ENCODE data around the gene NUPR2. TPM values are rescaled to one million over a fixed set of nuclear protein-coding genes. Genes with fewer than 3 reads are reported as not detected.

Gene NUPR2
- total and polyA plus RNA-seq, 2 experiments from 2014 or later = not detected

DNA sequence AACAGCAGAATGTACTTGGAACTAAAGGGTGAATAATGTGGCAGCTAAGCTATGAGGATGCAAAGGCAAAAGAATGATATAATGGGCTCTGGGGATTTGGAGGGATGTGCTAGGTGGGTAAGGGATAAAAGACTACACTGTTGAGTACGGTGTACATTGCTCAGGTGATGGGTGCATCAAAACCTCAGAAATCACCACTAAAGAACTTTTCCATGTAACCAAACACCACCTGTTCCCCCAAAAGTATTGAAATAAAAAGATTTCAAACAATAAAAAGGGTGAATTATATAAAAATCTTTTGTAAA lies 8.3 kb downstream of the NUPR2 start:
- ATAC-seq = no peak
- H2AFZ ChIP-seq = no peak overlapping the region
- H3K4me3 ChIP-seq = no peak overlapping the region
- no peaks in the 10 kb centered on the region for H4K20me1 ChIP-seq (replicated peaks; ENCODE audit: insufficient read depth)
- H3K4me1 Mint-ChIP-seq = no peaks in the 10 kb centered on the region
- no peaks in the 10 kb centered on the region; the same call in none of the 2 replicates for H3K36me3 ChIP-seq (ENCODE audit: insufficient read depth)
- no peak overlapping the region for H3K4me2 ChIP-seq
- H3K27me3 ChIP-seq (ENCODE audit: insufficient read depth) = no peaks in the 10 kb centered on the region
- no peak overlapping the region for H3K27ac Mint-ChIP-seq
- no peak overlapping the region for H3K27ac ChIP-seq (ENCODE audit: low read depth)
- no peaks in the 10 kb centered on the region for H3K9me2 ChIP-seq (ENCODE audit: insufficient read depth)
- H3K4me3 Mint-ChIP-seq = no peak overlapping the region
- no peaks in the 10 kb centered on the region for H3K4me1 ChIP-seq (ENCODE audit: insufficient read depth)
- no peaks in the 10 kb centered on the region for H3F3A ChIP-seq (replicated peaks; ENCODE audit: low read depth)
- H3K79me2 ChIP-seq (replicated peaks; ENCODE audit: insufficient read depth) = no peaks in the 10 kb centered on the region
- peaks cover 96% of the 10 kb centered on the region for H3K9me3 Mint-ChIP-seq
- TF ChIP-seq REST (IDR thresholded peaks at IDR 0.05; ENCODE audit: unreplicated experiment) = no peak
- TF ChIP-seq POLR2AphosphoS5 (IDR thresholded peaks at IDR 0.05; ENCODE audit: low read depth) = no peak
- no peak for TF ChIP-seq ZNF331 (CRISPR knock-in tag; IDR thresholded peaks at IDR 0.05; ENCODE audit: low read depth)
- no peak for TF ChIP-seq NANOG (IDR thresholded peaks at IDR 0.05; ENCODE audit: borderline replicate concordance)
- H3K36me3 Mint-ChIP-seq (ENCODE audit: low read depth) = peaks cover 18% of the 10 kb centered on the region
- no peaks in the 10 kb centered on the region for H3K27me3 Mint-ChIP-seq (ENCODE audit: insufficient read depth, low read depth, poor library complexity)
- no peak for DNase-seq (ENCODE audit: low spot score)

DNA sequence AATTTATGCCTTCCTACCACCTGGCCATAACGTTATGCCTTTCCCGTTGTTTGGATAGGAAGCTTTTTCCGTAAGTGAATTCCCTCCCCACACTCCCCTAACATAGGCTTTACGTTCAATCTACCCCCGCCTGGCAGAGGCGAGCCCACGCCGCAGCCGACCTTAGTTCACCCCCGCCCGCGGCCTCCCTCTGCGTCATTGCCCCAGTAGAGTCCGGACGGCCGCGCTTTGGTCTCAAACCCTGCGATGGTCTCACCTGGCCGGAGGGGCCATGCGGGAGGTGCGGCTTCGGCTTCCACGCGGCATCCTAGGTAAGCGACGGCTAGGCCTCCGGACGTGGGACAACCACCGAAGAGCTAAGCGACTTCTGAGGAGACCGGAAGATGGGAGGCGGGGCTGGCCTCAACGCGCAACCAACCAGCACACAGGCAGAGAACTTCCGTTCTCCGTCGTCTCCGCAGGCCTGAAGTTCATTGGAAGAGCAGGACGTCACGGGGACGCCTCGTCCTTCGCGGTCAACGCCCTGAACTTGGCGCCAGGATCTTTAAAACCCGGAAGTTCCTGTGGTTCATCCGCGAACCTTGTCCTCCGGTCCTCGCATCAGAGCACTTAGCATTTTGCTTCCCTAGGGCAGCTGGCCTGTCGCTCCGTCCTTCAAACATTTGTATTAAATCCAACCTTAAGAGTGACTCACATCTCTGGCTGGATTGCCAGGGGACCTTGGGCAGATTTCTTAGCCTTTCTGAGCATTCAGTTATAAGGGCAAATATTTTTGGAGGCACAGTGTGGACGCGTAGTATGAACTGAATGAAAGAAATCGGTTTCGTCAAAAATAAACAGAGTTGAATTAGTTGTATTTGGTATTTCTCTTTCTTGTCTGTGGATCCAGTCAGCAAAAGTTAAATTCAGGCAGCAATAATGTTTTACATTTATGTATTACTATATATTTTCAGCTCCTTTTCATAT lies 9.8 kb downstream of the NUPR2 start, which contains the start of gene CHCHD2:
Gene CHCHD2, minus strand, starts transcription at position 369 of the 966 bp plus-strand sequence. Its CDS starts 63 bp downstream, at position 306.
- Histone ChIP-seq H3K9me2 (ENCODE audit: insufficient read depth) (no peaks in the 10 kb centered on the region), H4K20me1 (replicated peaks; ENCODE audit: insufficient read depth) (no peaks in the 10 kb centered on the region), H3K27me3 (ENCODE audit: insufficient read depth) (no peaks in the 10 kb centered on the region), H3F3A (replicated peaks; ENCODE audit: low read depth) (no peaks in the 10 kb centered on the region), H3K4me2 (no peak within 1 kb of the TSS), H3K4me3 (no peak within 1 kb of the TSS), H2AFZ (no peak within 1 kb of the TSS), H3K36me3 (ENCODE audit: insufficient read depth) (no peaks in the 10 kb centered on the region; the same call in none of the 2 replicates), H3K79me2 (replicated peaks; ENCODE audit: insufficient read depth) (no peaks in the 10 kb centered on the region), H3K27ac (ENCODE audit: low read depth) (no peak within 1 kb of the TSS), H3K4me1 (ENCODE audit: insufficient read depth) (no peaks in the 10 kb centered on the region)
- H3K4me1 Mint-ChIP-seq = no peaks in the 10 kb centered on the region
- H3K36me3 Mint-ChIP-seq (ENCODE audit: low read depth) = peaks cover 22% of the 10 kb centered on the region
- ATAC-seq = no peak
- DNase-seq (ENCODE audit: low spot score) = no peak
- H3K27ac Mint-ChIP-seq = no peak within 1 kb of the TSS
- H3K4me3 Mint-ChIP-seq = no peak within 1 kb of the TSS
- H3K9me3 Mint-ChIP-seq = peaks cover 94% of the 10 kb centered on the region
- H3K27me3 Mint-ChIP-seq (ENCODE audit: insufficient read depth, low read depth, poor library complexity) = no peaks in the 10 kb centered on the region
- TF ChIP-seq REST (IDR thresholded peaks at IDR 0.05; ENCODE audit: unreplicated experiment) (no peak), CTCF (conservative IDR thresholded peaks at IDR 0.05; ENCODE audit: low read depth in 2 of 2) (no peak)

Data from GM23338 (cell line).